Neuronal stem cell (in vitro differentiated cells): ENCODE results near the gene CDC16. TPM values are rescaled to one million over a fixed set of nuclear protein-coding genes. Genes with fewer than 3 reads are reported as not detected.

Experiments used
- DNase-seq: peaks from one replicate; pipeline ENCODE4 v3.0.0-alpha.2; 2013; ENCODE audit warnings: low spot score
- H2AFZ ChIP-seq: one replicate; pipeline ENCODE4 v1.6.1; 2013; ENCODE audit warnings: mild to moderate bottlenecking, low read length, inconsistent platforms
- H2AK5ac ChIP-seq: 2 replicates; pipeline ENCODE4 v1.6.1; 2013; ENCODE audit warnings: low read depth, mild to moderate bottlenecking, inconsistent platforms, low read length, moderate library complexity, mixed read lengths
- H2BK120ac ChIP-seq: 2 replicates; pipeline ENCODE4 v1.6.1; 2013; ENCODE audit warnings: low read depth, mild to moderate bottlenecking, inconsistent platforms, low read length, moderate library complexity, mixed read lengths
- H2BK12ac ChIP-seq: one replicate; pipeline ENCODE4 v1.6.1; 2013; ENCODE audit warnings: low read length, inconsistent platforms
- H2BK15ac ChIP-seq: 2 replicates; pipeline ENCODE4 v1.6.1; 2013; ENCODE audit warnings: mild to moderate bottlenecking, low read length, inconsistent platforms, mixed read lengths
- H2BK5ac ChIP-seq: one replicate; pipeline ENCODE4 v1.6.1; 2013; ENCODE audit warnings: inconsistent platforms, mild to moderate bottlenecking, low read length, moderate library complexity
- H3K14ac ChIP-seq: one replicate; pipeline ENCODE4 v1.6.1; 2013; ENCODE audit warnings: low read length, inconsistent platforms
- H3K18ac ChIP-seq: 2 replicates; pipeline ENCODE4 v1.6.1; 2013; ENCODE audit warnings: low read length, inconsistent platforms
- H3K23ac ChIP-seq: 2 replicates; pipeline ENCODE4 v1.6.1; 2013; ENCODE audit warnings: low read depth, mild to moderate bottlenecking, mixed read lengths, low read length, inconsistent platforms; ENCODE audit not compliant: poor library complexity
- H3K27ac ChIP-seq: replicated peaks from 3 replicates; pipeline ENCODE4 v1.5.1; 2013; ENCODE audit warnings: low read length, inconsistent platforms
- H3K27me3 ChIP-seq, 3 experiments: 2 replicates each; pipeline ENCODE4 v1.6.1; 2013; ENCODE audit warnings: low read length in 3 of 3, mild to moderate bottlenecking in 2 of 3, inconsistent platforms in 1 of 3, low read depth in 1 of 3, mixed read lengths in 1 of 3, moderate library complexity in 1 of 3; ENCODE audit not compliant: control insufficient read depth in 3 of 3, insufficient read depth in 3 of 3
- H3K36me3 ChIP-seq, 2 donors: replicated peaks in 1 of 2; 2 replicates each; pipeline ENCODE4 v1.6.1; 2013; ENCODE audit warnings: low read length in 2 of 2; ENCODE audit not compliant: control insufficient read depth in 2 of 2, insufficient read depth in 2 of 2
- H3K4ac ChIP-seq: 2 replicates; pipeline ENCODE4 v1.6.1; 2013; ENCODE audit warnings: inconsistent platforms, mild to moderate bottlenecking, low read length, moderate library complexity
- H3K4me1 ChIP-seq, 2 donors: 1 replicate in 1 of 2; 2 replicates in 1 of 2; pipeline ENCODE4 v1.6.1; 2013; ENCODE audit warnings: low read length in 2 of 2, low read depth in 1 of 2; ENCODE audit not compliant: control insufficient read depth in 2 of 2, insufficient read depth in 1 of 2
- H3K4me2 ChIP-seq: one replicate; pipeline ENCODE4 v1.6.1; 2013; ENCODE audit warnings: mild to moderate bottlenecking, low read length, inconsistent platforms; ENCODE audit not compliant: insufficient read depth, poor library complexity, severe bottlenecking
- H3K4me3 ChIP-seq, 2 donors: 2 replicates each; pipeline ENCODE4 v1.5.1; 2013; ENCODE audit warnings: low read length in 2 of 2, mild to moderate bottlenecking in 2 of 2, inconsistent platforms in 1 of 2, moderate library complexity in 1 of 2
- H3K79me1 ChIP-seq: one replicate; pipeline ENCODE4 v1.6.1; 2013; ENCODE audit warnings: low read depth, mild to moderate bottlenecking, inconsistent platforms, low read length, moderate library complexity
- H3K9ac ChIP-seq: one replicate; pipeline ENCODE4 v1.6.1; 2013; ENCODE audit warnings: mild to moderate bottlenecking, low read depth, low read length, inconsistent platforms; ENCODE audit not compliant: poor library complexity
- H3K9me3 ChIP-seq, 2 donors: replicated peaks in 1 of 2; 2 replicates each; pipeline versions ENCODE3 to v1.6.1; 2013; ENCODE audit warnings: low read length in 2 of 2, mild to moderate bottlenecking in 2 of 2, inconsistent platforms in 1 of 2, low read depth in 1 of 2, mixed read lengths in 1 of 2, moderate library complexity in 1 of 2; ENCODE audit not compliant: control insufficient read depth in 2 of 2, insufficient read depth in 1 of 2
- H4K8ac ChIP-seq: one replicate; pipeline ENCODE4 v1.6.1; 2013; ENCODE audit warnings: low read depth, mild to moderate bottlenecking, inconsistent platforms, low read length, moderate library complexity
- H4K91ac ChIP-seq: one replicate; pipeline ENCODE4 v1.6.1; 2013; ENCODE audit warnings: low read length, low read depth, mild to moderate bottlenecking, inconsistent platforms; ENCODE audit not compliant: poor library complexity
- WGBS, 2 donors: extraction: QIAGEN DNeasy Blood & Tissue Kit; methylation state at CpG; one replicate each; pipeline ENCODE4 v1.1.7; 2013; ENCODE audit warnings: missing lambda C conversion rate in 2 of 2, mixed read lengths in 1 of 2; ENCODE audit not compliant: insufficient read length in 2 of 2, insufficient replicate concordance in 1 of 2; ENCODE audit errors: extremely low coverage in 2 of 2; 5-methylcytosine and 5-hydroxymethylcytosine counted together
- polyA plus RNA-seq, 2 experiments: library from polyadenylated mRNA; stranded (reverse); fragments of 200-250 nt; gene quantifications; one replicate each; pipeline ENCODE4 v1.2.3, GENCODE V29; 2013

The CDC16 gene, protein sequence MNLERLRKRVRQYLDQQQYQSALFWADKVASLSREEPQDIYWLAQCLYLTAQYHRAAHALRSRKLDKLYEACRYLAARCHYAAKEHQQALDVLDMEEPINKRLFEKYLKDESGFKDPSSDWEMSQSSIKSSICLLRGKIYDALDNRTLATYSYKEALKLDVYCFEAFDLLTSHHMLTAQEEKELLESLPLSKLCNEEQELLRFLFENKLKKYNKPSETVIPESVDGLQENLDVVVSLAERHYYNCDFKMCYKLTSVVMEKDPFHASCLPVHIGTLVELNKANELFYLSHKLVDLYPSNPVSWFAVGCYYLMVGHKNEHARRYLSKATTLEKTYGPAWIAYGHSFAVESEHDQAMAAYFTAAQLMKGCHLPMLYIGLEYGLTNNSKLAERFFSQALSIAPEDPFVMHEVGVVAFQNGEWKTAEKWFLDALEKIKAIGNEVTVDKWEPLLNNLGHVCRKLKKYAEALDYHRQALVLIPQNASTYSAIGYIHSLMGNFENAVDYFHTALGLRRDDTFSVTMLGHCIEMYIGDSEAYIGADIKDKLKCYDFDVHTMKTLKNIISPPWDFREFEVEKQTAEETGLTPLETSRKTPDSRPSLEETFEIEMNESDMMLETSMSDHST
- polyA plus RNA-seq (2013, experiment 1 of 2) = 47.5 TPM
- polyA plus RNA-seq (2013, experiment 2 of 2) = 48.2 TPM

DNA sequence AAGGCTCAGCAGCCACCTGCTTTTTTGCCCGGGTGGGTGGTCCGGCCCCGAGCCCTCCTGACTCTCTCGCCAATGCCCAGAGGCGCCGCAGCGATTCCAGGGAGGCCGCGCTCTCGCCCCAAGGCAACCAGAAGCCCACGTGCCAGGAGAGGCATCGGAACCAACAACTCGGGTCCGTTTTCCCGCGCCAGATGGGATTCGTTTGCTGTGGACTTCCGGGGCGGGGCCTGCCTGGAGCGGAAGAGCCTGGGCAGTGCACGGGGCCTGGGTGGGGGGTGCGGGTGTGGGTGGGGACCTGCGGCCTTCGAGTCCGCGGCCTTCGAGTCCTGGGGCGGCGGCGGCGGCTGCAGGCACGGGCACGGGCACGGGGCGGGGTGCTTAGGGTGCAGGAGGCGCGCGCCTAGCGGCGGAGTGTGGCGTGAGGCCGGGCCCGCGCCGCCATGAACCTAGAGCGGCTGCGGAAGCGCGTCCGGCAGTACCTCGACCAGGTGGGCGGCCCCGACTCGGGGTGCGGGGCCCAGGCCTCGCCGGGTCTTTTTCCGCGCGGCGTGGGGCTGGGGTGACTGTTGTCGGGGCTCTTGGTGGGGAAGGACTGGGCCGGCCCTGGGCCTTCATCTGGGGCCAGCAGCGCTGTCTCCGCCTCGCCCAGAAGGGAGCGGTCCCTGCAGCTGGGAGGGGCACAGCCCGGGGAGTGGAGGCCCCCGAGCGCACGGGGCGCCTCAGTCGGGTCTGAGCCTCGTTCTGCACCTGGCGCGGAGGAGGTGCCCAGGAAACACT lies at the start of gene CDC16:
Gene CDC16 (plus strand): TSS at position 253 of the 777 bp plus-strand sequence. CDS start 188 bp downstream, at position 441.
- Histone ChIP-seq H2BK15ac (no peak within 1 kb of the TSS), H3K4me3 (peak within 1 kb of the TSS; percentile 93 to 96), H2AK5ac (peak within 1 kb of the TSS; percentile 92), H3K14ac (peak within 1 kb of the TSS; percentile 71), H3K27ac (peak within 1 kb of the TSS; percentile 39), H2AFZ (peak within 1 kb of the TSS; percentile 97), H3K9me3 (no peaks in the 10 kb centered on the region), H3K4me1 (peaks cover 6 to 11% of the 10 kb centered on the region in 2 donors), H3K79me1 (peaks cover 8% of the 10 kb centered on the region), H4K8ac (peak within 1 kb of the TSS; percentile 17), H2BK120ac (no peak within 1 kb of the TSS), H3K4me2 (peak within 1 kb of the TSS; percentile 86), H4K91ac (no peak within 1 kb of the TSS), H3K23ac (peak within 1 kb of the TSS; percentile 99), H3K9ac (peak within 1 kb of the TSS; percentile 93), H2BK12ac (no peak within 1 kb of the TSS), H3K27me3 (peaks cover 0 to 5% (median 3%) of the 10 kb centered on the region in 3 experiments), H3K36me3 (peaks cover 18 to 42% of the 10 kb centered on the region in 2 donors), H2BK5ac (peak within 1 kb of the TSS; percentile 87), H3K18ac (peak within 1 kb of the TSS; percentile 96), H3K4ac (peak within 1 kb of the TSS; percentile 76)
- WGBS, 2 donors = no CpG with 5 or more reads among the region's 76 CpGs
- peak; percentile 71 for DNase-seq

DNA sequence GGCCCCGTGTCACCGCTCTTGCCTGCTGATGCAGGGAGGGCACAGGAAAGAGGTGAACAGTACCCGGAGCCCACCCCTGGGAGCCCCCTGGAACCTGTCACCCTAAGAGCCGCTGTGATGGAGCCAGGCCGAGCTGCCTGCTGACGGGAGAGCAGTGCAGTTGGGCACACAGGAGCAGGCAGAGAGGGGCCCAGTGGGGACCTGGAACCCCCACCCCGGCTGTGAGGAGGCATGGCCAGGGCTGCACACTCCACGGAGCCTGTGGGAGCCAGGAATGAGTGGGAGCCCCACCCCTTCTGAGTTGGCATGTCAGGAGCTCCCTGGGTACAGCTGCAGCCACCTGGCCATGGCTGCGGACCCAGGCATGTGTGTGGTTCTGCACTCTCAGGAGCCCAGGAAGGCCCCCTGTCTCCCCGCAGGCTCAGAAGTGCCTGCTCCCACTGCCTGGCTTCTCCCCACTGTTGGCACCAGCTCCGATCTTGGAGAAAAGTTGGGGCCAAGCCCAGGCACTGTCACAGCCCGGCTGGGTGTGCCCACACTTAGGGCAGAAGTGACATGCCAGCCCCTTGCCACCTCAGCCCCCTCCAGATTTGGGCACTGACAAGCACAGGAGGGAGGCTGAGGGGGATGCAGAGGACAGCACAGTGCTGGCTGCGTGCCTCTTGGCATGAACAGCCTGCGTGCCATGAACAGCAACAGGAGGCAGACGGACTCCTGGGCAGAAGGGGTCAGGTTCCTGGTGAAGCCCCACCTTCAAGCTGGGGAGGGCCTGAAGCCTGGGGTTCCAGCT lies 49.3 kb upstream of the CDC16 start:
- Histone ChIP-seq H2BK120ac (no peak overlapping the region), H2BK5ac (peak overlapping the region; percentile 5), H3K36me3 (no peaks in the 10 kb centered on the region), H3K4me3 (peak overlapping the region in 1 of 2 donors; percentile 16), H2BK12ac (peak overlapping the region; percentile 58), H3K27ac (no peak overlapping the region), H3K4me1 (no peaks in the 10 kb centered on the region), H4K8ac (no peak overlapping the region), H3K9me3 (peaks cover 0 to 4% of the 10 kb centered on the region in 2 donors), H3K27me3 (peaks cover 0 to 3% (median 0%) of the 10 kb centered on the region in 3 experiments), H3K4ac (peak overlapping the region; percentile 66), H2AFZ (peak overlapping the region; percentile 28), H3K23ac (peak overlapping the region; percentile 57), H3K79me1 (peaks cover 2% of the 10 kb centered on the region), H3K14ac (peak overlapping the region; percentile 95), H3K4me2 (no peak overlapping the region), H3K18ac (peak overlapping the region; percentile 74), H3K9ac (peak overlapping the region; percentile 60), H2AK5ac (peak overlapping the region; percentile 97), H2BK15ac (peak overlapping the region; percentile 71), H4K91ac (peak overlapping the region; percentile 95)
- no CpG with 5 or more reads among the region's 15 CpGs for WGBS, 2 donors
- DNase-seq = no peak

DNA sequence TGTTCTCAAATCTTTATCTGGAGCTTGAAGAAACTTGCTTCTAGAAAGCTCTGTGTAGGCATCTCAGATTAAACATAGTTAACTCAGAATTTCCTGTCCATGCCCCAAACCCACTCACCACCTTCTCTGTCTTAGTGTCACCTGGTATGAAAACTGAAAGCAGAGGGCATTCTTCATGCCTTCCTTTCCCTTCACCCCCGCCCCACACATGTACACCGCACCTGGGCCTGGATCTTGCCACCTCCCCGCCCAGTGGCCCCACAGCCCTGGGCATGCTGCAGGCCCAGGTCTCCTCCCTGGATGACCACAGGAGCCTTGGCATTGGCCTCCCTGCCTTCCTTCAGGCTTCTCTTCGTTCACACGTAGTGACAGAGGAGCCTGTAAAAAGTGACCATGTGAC lies 39.8 kb upstream of the CDC16 start:
- Histone ChIP-seq H3K14ac (no peak overlapping the region), H3K9me3 (peaks cover 0 to 4% of the 10 kb centered on the region in 2 donors), H3K23ac (no peak overlapping the region), H2BK5ac (no peak overlapping the region), H3K79me1 (no peaks in the 10 kb centered on the region), H2BK12ac (no peak overlapping the region), H3K18ac (no peak overlapping the region), H3K36me3 (no peaks in the 10 kb centered on the region), H2AK5ac (no peak overlapping the region), H3K27me3 (peaks cover 0 to 12% (median 0%) of the 10 kb centered on the region in 3 experiments), H2BK120ac (no peak overlapping the region), H3K4me2 (no peak overlapping the region), H3K4me3 (peak overlapping the region in 1 of 2 donors; percentile 1), H3K4ac (no peak overlapping the region), H4K8ac (no peak overlapping the region), H4K91ac (no peak overlapping the region), H3K27ac (no peak overlapping the region), H3K4me1 (no peaks in the 10 kb centered on the region), H2BK15ac (no peak overlapping the region), H2AFZ (no peak overlapping the region), H3K9ac (no peak overlapping the region)
- no peak for DNase-seq
- WGBS, 2 donors = no CpG with 5 or more reads among the region's 5 CpGs
